NT2/D1 (cell line): Measurements from ENCODE around the gene GPR152.

Experiments
- SUZ12 ChIP-seq: IDR thresholded peaks from 2 replicates; pipeline ENCODE4 v1.6.1; 2011; ENCODE audit not compliant: insufficient read length, insufficient read depth; ENCODE audit errors: extremely low read depth
- YY1 ChIP-seq: IDR thresholded peaks from 2 replicates; pipeline ENCODE4 v1.6.1; 2011; ENCODE audit not compliant: insufficient read length, insufficient read depth
- ZNF274 ChIP-seq: IDR thresholded peaks from 2 replicates; pipeline ENCODE4 v1.6.1; 2011; ENCODE audit warnings: mild to moderate bottlenecking, low read depth, low read length

- TF ChIP-seq ZNF274 (no peak), YY1 (no peak), SUZ12 (no peak)
Observed at GRCh38 chr11:67492069-67492727, 39.7 kb upstream of the GPR152 start.
